WTC11 (cell line): ENCODE measurements around the gene RESP18. TPM values are rescaled to one million over a fixed set of nuclear protein-coding genes. Genes with fewer than 3 reads are reported as not detected.

Experiments used
- ATF1 ChIP-seq: sonication (generic); formaldehyde crosslinking; IDR thresholded peaks from 2 replicates; pipeline ENCODE4 v1.8.1; 2023; ENCODE audit warnings: mild to moderate bottlenecking, moderate library complexity, missing genetic modification reagents
- CREB1 ChIP-seq: sonication (generic); formaldehyde crosslinking; IDR thresholded peaks from 2 replicates; pipeline ENCODE4 v1.8.0; 2023; ENCODE audit warnings: mild to moderate bottlenecking, missing genetic modification reagents
- EMX1 ChIP-seq: fragments of 250-450 bp; sonication (Bioruptor Pico); IDR thresholded peaks from 2 replicates; pipeline ENCODE4 v1.8.0; 2021; ENCODE audit warnings: mild to moderate bottlenecking
- ERG ChIP-seq: fragments of 250-450 bp; sonication (Bioruptor Pico); IDR thresholded peaks from 2 replicates; pipeline ENCODE4 v1.8.0; 2021; ENCODE audit warnings: mild to moderate bottlenecking
- ETV6 ChIP-seq: sonication (generic); formaldehyde crosslinking; IDR thresholded peaks from 2 replicates; pipeline ENCODE4 v1.8.1; 2022; ENCODE audit warnings: mild to moderate bottlenecking, missing genetic modification reagents
- FOXP1 ChIP-seq: sonication (generic); formaldehyde crosslinking; IDR thresholded peaks from 2 replicates; pipeline ENCODE4 v1.8.0; 2022; ENCODE audit warnings: missing genetic modification reagents, mild to moderate bottlenecking, moderate library complexity, borderline replicate concordance
- HMGXB4 ChIP-seq: sonication (generic); formaldehyde crosslinking; IDR thresholded peaks from 2 replicates; pipeline ENCODE4 v1.8.1; 2023; ENCODE audit warnings: mild to moderate bottlenecking, moderate library complexity, missing genetic modification reagents
- KAT7 ChIP-seq: sonication (generic); formaldehyde crosslinking; IDR thresholded peaks from 2 replicates; pipeline ENCODE4 v1.8.1; 2023; ENCODE audit warnings: missing genetic modification reagents, mild to moderate bottlenecking, borderline replicate concordance
- NFE2L1 ChIP-seq: sonication (generic); formaldehyde crosslinking; IDR thresholded peaks from 2 replicates; pipeline ENCODE4 v1.8.1; 2023; ENCODE audit warnings: missing genetic modification reagents
- PRDM15 ChIP-seq: sonication (generic); formaldehyde crosslinking; IDR thresholded peaks from 2 replicates; pipeline ENCODE4 v1.8.0; 2022; ENCODE audit warnings: missing genetic modification reagents
- SMAD3 ChIP-seq: sonication (generic); formaldehyde crosslinking; IDR thresholded peaks from 2 replicates; pipeline ENCODE4 v1.8.0; 2022; ENCODE audit warnings: missing genetic modification reagents, mild to moderate bottlenecking, borderline replicate concordance
- TCF7 ChIP-seq: sonication (generic); formaldehyde crosslinking; IDR thresholded peaks from 2 replicates; pipeline ENCODE4 v1.8.0; 2022; ENCODE audit warnings: mild to moderate bottlenecking, low read depth, missing genetic modification reagents, moderate library complexity
- TP53 ChIP-seq: sonication (generic); formaldehyde crosslinking; IDR thresholded peaks from 2 replicates; pipeline ENCODE4 v1.8.1; 2023; ENCODE audit warnings: mild to moderate bottlenecking, missing genetic modification reagents
- ZBTB21 ChIP-seq: sonication (generic); formaldehyde crosslinking; IDR thresholded peaks from 2 replicates; pipeline ENCODE4 v1.8.1; 2023; ENCODE audit warnings: mild to moderate bottlenecking, missing genetic modification reagents, borderline replicate concordance
- ZNF138 ChIP-seq: sonication (generic); formaldehyde crosslinking; conservative IDR thresholded peaks from 2 replicates; pipeline ENCODE4 v1.8.1; 2022; ENCODE audit warnings: mild to moderate bottlenecking, moderate library complexity, missing genetic modification reagents
- ZNF232 ChIP-seq: sonication (generic); formaldehyde crosslinking; IDR thresholded peaks from 2 replicates; pipeline ENCODE4 v1.8.0; 2022; ENCODE audit warnings: mild to moderate bottlenecking, missing genetic modification reagents
- ZNF317 ChIP-seq: sonication (generic); formaldehyde crosslinking; IDR thresholded peaks from 2 replicates; pipeline ENCODE4 v1.8.1; 2023; ENCODE audit warnings: low read depth, mild to moderate bottlenecking, moderate library complexity, missing genetic modification reagents, borderline replicate concordance
- ZNF423 ChIP-seq: fragments of 250-450 bp; sonication (Bioruptor Pico); IDR thresholded peaks from 2 replicates; pipeline ENCODE4 v2.1.2; 2022; ENCODE audit warnings: mild to moderate bottlenecking, moderate library complexity
- ZNF512 ChIP-seq: sonication (generic); formaldehyde crosslinking; IDR thresholded peaks from 2 replicates; pipeline ENCODE4 v1.8.1; 2022; ENCODE audit warnings: missing genetic modification reagents, borderline replicate concordance
- total RNA-seq: library from RNA; stranded (reverse); gene quantifications from 3 replicates; pipeline ENCODE4 v1.2.3, GENCODE V29; 2021
- TF ChIP-seq, protein P1 (sequence below): sonication (generic); formaldehyde crosslinking; conservative IDR thresholded peaks from 2 replicates; pipeline ENCODE4 v1.8.1; 2022; ENCODE audit warnings: mild to moderate bottlenecking, missing genetic modification reagents

Gene RESP18
- total RNA-seq, 1 experiment from 2014 or later = not detected

DNA sequence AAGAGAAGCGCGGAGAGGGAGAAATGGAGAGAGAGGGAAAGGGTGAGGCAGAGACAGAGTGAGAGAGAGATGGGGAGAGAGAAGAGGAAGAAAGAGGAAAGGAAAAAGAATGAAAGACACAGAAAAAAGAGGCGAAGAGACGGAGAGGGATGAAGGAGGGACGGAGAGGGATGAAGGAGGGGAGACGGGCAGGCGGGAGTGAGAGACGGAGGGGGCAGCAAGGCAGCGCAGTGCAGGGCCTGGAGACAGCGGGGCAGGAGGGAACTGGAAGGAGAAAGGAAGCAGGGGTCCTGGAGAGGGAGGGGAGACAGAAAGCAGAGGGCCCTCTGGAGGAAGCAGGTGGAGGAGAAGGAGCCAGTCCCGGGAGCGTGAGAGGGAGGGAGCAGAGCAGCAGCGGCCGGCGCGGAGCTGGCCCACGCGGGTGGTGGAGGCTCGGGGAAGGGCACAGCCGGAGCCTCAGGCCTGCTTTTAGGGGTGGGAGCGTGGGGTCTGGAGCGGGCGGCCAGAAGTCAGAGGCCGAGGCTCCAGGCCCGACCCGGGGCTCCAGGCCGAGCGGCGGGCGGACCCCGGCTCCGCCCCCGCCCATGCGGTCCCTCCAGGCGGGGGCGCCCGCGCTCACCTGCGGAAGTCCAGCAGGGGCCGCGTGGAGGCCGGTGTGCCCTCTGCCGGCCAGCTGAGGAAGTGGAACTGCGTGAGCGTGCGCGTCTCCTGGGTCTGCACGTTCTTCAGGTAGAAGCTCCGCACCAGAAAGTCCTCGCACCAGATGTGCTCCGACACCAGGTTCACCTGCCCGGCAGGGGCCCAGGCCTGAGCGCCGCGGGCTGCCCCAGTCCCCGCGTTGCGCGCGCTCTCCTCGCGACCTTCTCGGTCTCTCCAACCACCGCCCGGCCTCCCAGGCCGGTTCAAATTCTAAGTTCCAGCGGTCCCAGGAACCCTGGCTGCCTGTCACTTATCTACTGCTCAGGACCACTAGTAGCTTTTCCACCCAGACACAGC is 37.9 kb downstream of the RESP18 start (continued):
- TF ChIP-seq PRDM15 (CRISPR knock-in tag) (peak; percentile 64), ZNF423 (CRISPR knock-in tag) (no peak), TCF7 (CRISPR knock-in tag) (no peak), ATF1 (CRISPR knock-in tag) (peak; percentile 59; the same call in 1 of the 2 replicates), CREB1 (CRISPR knock-in tag) (0 out of 2 replicates have a peak, but pooled peaks have one; percentile 28), ZNF317 (no peak), NFE2L1 (CRISPR knock-in tag) (peak; percentile 15; the same call in 1 of the 2 replicates), FOXP1 (CRISPR knock-in tag) (peak; percentile 53; the same call in 1 of the 2 replicates), HMGXB4 (CRISPR knock-in tag) (peak; percentile 100), ZNF512 (CRISPR knock-in tag) (peak; percentile 93; the same call in 1 of the 2 replicates), ETV6 (CRISPR knock-in tag) (peak; percentile 58; the same call in 1 of the 2 replicates), ZBTB21 (CRISPR knock-in tag) (peak; percentile 75; the same call in 1 of the 2 replicates), SMAD3 (no peak; the same call in 1 of the 2 replicates), ZNF138 (CRISPR knock-in tag) (0 out of 2 replicates have a peak, but pooled peaks have one; percentile 59), KAT7 (CRISPR knock-in tag) (peak; percentile 63; the same call in 1 of the 2 replicates), ZNF232 (CRISPR knock-in tag) (peak; percentile 27; the same call in 1 of the 2 replicates), ERG (CRISPR knock-in tag) (0 out of 2 replicates have a peak, but pooled peaks have one; percentile 20), TP53 (CRISPR knock-in tag) (peak; percentile 70; the same call in 1 of the 2 replicates), EMX1 (CRISPR knock-in tag) (peak; percentile 52; the same call in 1 of the 2 replicates)
- TF ChIP-seq, protein P1, sequence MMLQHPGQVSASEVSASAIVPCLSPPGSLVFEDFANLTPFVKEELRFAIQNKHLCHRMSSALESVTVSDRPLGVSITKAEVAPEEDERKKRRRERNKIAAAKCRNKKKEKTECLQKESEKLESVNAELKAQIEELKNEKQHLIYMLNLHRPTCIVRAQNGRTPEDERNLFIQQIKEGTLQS (CRISPR knock-in tag) = no peak
